ENCODE results near the gene CDH18. TPM values are rescaled to one million over a fixed set of nuclear protein-coding genes. Genes with fewer than 3 reads are reported as not detected.

Gene CDH18
- total and polyA plus RNA-seq, 3 donors from 2014 or later: 6.4 to 11.3 (median 10.7) TPM

GRCh38 chr5:19891658-19892057 is 96.3 kb downstream of the CDH18 start:
- 69 to 74% methylated on average over 1 of the region's 1 CpG for WGBS, 2 donors
- DNase-seq: no peak
- Histone ChIP-seq H3K27ac (no peak overlapping the region), H3K9me3 (no peaks in the 10 kb centered on the region), H3K4me3 (no peak overlapping the region), H3K27me3 (no peaks in the 10 kb centered on the region), H3K36me3 (ENCODE audit: low read depth, missing control alignments) (no peaks in the 10 kb centered on the region), H3K4me1 (no peaks in the 10 kb centered on the region)
- no peak for TF ChIP-seq POLR2A (IDR thresholded peaks at IDR 0.05)
- intact Hi-C loops (cut with DNase I; ENCODE audit: low total_unique reads): no loop called here

GRCh38 chr5:19886123-19886917 is 101.7 kb downstream of the CDH18 start:
- Histone ChIP-seq H3K36me3 (ENCODE audit: low read depth, missing control alignments) (no peaks in the 10 kb centered on the region), H3K27me3 (no peaks in the 10 kb centered on the region), H3K4me1 (no peaks in the 10 kb centered on the region), H3K9me3 (no peaks in the 10 kb centered on the region), H3K4me3 (no peak overlapping the region), H3K27ac (no peak overlapping the region)
- DNase-seq: no peak
- WGBS, 2 donors: 83 to 88% methylated on average over 7 of the region's 7 CpGs
- no peak for TF ChIP-seq CTCF (IDR thresholded peaks at IDR 0.05)
- no peak for TF ChIP-seq POLR2A (IDR thresholded peaks at IDR 0.05)
- intact Hi-C loops (cut with DNase I; ENCODE audit: low total_unique reads): no loop called here

GRCh38 chr5:19885040-19885824 is 102.8 kb downstream of the CDH18 start:
- Histone ChIP-seq H3K27me3 (no peaks in the 10 kb centered on the region), H3K36me3 (ENCODE audit: low read depth, missing control alignments) (no peaks in the 10 kb centered on the region), H3K27ac (no peak overlapping the region), H3K4me1 (no peaks in the 10 kb centered on the region), H3K4me3 (no peak overlapping the region), H3K9me3 (no peaks in the 10 kb centered on the region)
- no peak for DNase-seq
- TF ChIP-seq POLR2A (IDR thresholded peaks at IDR 0.05) (no peak), CTCF (IDR thresholded peaks at IDR 0.05) (no peak)
- intact Hi-C loops (cut with DNase I; ENCODE audit: low total_unique reads): no loop called here
- WGBS, 2 donors: 86 to 88% methylated on average over 5 of the region's 5 CpGs

GRCh38 chr5:19880859-19881436 is 107.1 kb downstream of the CDH18 start:
- Histone ChIP-seq H3K27ac (no peak overlapping the region), H3K4me1 (no peaks in the 10 kb centered on the region), H3K4me3 (no peak overlapping the region), H3K36me3 (ENCODE audit: low read depth, missing control alignments) (no peaks in the 10 kb centered on the region), H3K9me3 (no peaks in the 10 kb centered on the region), H3K27me3 (no peaks in the 10 kb centered on the region)
- WGBS, 2 donors: 0 to 12% methylated on average over 1 of the region's 1 CpG
- DNase-seq: no peak
- TF ChIP-seq POLR2A (IDR thresholded peaks at IDR 0.05): no peak
- no peak for TF ChIP-seq CTCF (IDR thresholded peaks at IDR 0.05)
- intact Hi-C loops (cut with DNase I; ENCODE audit: low total_unique reads): no loop called here

- Histone ChIP-seq H3K27ac (no peak overlapping the region), H3K4me3 (no peak overlapping the region), H3K36me3 (ENCODE audit: low read depth, missing control alignments) (no peaks in the 10 kb centered on the region), H3K4me1 (no peaks in the 10 kb centered on the region), H3K27me3 (no peaks in the 10 kb centered on the region), H3K9me3 (no peaks in the 10 kb centered on the region)
- intact Hi-C loops (cut with DNase I; ENCODE audit: low total_unique reads): no loop called here
- no peak for DNase-seq
- TF ChIP-seq CTCF (IDR thresholded peaks at IDR 0.05): no peak
Observed at GRCh38 chr5:19880458-19880857, 107.5 kb downstream of the CDH18 start.
